Prostate gland (tissue), 2 donors: ENCODE data around the gene GNAS.

Experiments used
- POLR2A ChIP-seq: fragments of 450-650 bp; IDR thresholded peaks from one replicate; pipeline ENCODE4 v1.6.1; 2016; ENCODE audit warnings: antibody characterized with exemption, mild to moderate bottlenecking
- TF ChIP-seq, protein P1 (sequence below), 4 experiments: fragments of 200-600 bp in 2 of 4; fragments of 450-650 bp in 2 of 4; sonication (generic) in 2 of 4; IDR thresholded peaks; 1 replicate in 3 of 4; 2 replicates in 1 of 4; pipeline ENCODE4 v1.5.1; 2016 to 2019; ENCODE audit warnings: antibody characterized with exemption in 4 of 4, mild to moderate bottlenecking in 2 of 4, moderate library complexity in 2 of 4

GRCh38 chr20:58853976-58854637 is 1.6 kb downstream of the GNAS start:
- TF ChIP-seq, protein P1, sequence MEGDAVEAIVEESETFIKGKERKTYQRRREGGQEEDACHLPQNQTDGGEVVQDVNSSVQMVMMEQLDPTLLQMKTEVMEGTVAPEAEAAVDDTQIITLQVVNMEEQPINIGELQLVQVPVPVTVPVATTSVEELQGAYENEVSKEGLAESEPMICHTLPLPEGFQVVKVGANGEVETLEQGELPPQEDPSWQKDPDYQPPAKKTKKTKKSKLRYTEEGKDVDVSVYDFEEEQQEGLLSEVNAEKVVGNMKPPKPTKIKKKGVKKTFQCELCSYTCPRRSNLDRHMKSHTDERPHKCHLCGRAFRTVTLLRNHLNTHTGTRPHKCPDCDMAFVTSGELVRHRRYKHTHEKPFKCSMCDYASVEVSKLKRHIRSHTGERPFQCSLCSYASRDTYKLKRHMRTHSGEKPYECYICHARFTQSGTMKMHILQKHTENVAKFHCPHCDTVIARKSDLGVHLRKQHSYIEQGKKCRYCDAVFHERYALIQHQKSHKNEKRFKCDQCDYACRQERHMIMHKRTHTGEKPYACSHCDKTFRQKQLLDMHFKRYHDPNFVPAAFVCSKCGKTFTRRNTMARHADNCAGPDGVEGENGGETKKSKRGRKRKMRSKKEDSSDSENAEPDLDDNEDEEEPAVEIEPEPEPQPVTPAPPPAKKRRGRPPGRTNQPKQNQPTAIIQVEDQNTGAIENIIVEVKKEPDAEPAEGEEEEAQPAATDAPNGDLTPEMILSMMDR (IDR thresholded peaks at IDR 0.05) = no peak
- no peak for TF ChIP-seq POLR2A
